Astrocyte of the hippocampus (primary cell): ENCODE data around the gene SRPRA.
"Not testable (repeated sequence)": the region's sequence is repeated elsewhere in the genome, so short reads cannot be mapped to it uniquely, and the experiment has no call there.

Experiments used
- DNase-seq: peaks from one replicate; pipeline ENCODE4 v3.0.0; 2011; ENCODE audit warnings: low read depth, low spot score

SRPRA gene

DNA sequence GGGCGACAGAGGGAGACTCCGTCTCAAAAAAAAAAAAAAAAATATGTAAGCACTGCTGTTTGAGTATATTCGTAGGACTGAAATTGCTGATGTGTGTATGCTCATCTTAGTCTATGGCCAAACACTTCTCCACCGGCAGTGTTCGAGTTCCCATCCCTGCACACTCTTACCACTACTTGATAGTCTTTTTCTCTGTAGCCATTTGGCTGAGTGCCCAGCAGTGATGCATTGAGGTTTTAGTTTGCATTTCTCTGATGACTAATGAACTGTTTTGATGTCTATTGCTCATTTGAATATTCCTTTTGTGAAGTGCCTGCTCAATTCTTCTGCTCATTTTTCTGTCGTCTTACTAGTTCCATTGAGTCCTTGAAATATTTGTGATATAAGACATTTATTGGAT lies 16.1 kb upstream of the SRPRA start:
- peak; percentile 96 for DNase-seq

DNA sequence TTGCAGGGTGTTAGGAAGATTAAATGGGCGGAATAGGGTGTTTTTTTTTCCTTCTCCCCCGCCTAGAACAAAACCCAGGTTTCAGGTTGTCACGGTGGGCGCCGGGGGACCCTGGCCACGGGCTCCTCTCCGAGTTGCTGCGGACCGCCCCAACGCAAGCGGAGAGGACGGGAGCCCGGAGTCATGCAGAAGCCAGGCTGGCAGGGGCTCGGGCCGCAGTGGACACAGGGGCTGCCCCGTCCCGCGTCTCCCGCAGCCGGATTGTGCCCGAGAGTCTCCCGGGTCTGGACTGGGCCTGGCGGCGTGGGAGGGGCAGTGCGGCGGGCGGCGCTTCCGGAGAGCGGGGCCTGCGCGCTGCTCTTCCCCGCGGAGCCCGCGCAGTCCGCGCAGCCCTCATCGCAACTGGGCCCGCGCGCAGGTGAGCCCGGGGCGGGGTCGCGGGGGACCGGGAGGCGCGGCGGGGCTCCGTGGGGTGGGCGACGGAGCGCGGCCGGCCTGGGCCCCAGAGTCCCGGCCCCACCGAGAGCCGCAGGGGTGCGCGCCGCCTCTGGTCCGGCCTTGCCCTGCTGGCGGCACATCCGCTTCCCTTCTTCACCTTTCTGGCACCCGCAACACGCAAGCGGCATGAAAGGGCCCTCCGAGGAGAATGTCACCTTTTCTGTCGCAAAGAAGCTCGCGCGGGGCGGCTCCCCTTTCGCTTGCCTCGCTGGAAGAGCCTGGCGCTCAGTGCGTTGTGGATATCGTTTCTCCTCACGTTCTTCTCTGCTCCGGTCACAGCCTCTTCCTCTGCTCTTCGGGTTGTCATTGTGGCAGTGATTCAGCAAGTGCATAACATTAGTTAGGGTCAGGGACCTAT lies 14.3 kb upstream of the SRPRA start, which contains the start of gene TIRAP:
Gene TIRAP, plus strand, starts transcription at position 358 of the 856 bp plus-strand sequence. CDS start 7,802 bp downstream, outside the sequence.
- peak; percentile 78 for DNase-seq

DNA sequence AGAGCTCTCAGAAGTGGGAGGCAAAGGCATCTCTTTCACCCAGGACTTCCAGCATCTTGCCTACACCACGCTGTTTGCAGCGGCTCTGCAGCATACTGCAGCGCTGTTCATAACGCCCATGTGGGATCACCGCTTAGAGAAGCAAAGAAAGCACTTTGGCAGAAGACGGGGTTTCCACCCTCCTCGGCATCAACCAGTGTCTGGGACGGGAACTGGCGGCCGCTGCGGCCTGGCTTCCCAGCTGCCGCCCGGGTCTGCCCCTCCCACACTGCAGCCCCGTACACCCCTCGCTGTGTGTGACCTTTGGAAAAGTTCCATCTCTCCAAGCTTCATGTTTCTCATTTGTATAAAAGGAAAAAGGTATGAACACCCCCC lies 13.7 kb upstream of the SRPRA start:
- DNase-seq: peak; percentile 66

DNA sequence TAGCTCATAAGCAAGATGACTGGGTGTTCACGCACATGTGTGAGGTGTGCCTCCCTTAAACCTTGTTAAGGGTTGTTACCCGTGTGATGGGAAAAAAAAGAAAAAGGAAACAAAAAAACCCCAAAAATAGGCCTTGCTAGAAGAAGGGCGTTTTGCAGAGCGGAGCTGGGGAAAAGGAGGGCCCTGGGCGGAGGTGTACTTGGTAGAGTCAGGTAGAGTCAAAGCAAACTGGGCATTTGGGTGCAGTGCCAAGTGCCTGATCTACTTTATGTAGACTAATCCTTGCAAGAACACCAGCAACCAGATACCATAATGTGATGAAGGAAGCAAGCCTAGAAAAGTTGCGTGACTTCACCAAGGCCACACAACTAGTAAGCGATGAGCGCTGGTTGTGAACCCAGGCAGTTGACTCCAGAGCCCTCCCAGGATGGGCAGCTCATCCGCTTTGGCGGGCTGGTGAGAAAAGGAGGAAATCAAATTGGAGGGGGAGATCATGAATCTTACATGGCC lies 13.0 kb upstream of the SRPRA start:
- DNase-seq: no peak

DNA sequence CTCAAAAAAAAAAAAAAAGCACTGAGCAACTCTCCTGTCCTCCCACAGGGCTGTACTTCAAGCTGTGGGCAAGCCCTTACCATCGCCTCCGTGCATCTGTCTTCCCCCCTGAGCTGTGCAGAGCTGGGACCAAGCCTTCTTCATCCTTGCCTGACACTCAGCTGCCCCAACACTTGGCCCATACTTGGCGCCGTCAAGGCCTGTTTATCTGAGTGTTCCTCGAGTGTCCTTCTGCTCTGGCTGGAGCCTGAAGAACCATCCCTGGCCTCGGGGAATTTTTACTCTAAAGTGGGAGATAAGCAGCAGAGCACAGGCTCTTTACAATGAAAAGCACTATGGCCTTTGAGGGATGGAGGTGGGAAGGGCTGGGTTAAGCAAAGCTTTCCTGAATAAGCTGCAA lies 12.6 kb upstream of the SRPRA start:
- no peak for DNase-seq

DNA sequence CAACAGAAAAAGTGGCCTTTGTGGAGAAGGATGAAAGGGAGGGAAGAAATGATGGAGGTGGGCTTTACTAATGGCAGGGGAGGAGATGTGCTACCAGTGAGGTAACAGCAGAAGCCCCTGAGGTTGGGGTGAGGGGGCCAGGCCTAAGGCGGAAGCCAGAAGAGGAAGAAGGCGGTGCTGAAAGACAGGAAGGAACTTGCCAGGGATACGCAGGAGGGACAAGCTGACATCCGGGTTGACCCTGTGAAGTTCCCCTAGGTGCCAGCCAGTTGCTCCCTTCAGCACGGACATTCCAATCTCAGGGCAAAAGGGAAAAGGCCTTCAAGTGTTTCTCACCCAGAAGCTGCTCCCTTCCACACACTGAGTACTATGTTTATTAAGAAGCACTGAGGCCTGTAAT lies 11.9 kb upstream of the SRPRA start:
- DNase-seq: no peak

DNA sequence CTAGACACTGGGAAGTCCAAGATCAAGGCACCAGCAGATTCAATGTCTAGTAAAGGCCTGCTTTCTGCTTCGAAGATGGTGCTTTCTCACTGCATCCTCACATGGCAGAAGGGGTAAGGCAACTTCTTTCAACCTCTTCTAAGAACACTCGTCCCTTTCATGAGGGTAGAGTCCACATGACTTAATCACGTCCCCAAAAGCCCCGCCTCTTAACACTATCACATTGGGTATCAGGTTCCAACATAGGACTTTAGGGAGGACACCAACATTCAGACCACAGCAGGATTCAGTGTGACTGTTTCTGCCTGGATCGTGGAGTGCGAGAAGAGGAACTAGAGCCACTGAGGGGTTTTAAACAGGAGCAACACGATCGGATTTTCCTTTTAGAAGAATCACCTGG lies 10.5 kb upstream of the SRPRA start:
- no peak for DNase-seq

DNA sequence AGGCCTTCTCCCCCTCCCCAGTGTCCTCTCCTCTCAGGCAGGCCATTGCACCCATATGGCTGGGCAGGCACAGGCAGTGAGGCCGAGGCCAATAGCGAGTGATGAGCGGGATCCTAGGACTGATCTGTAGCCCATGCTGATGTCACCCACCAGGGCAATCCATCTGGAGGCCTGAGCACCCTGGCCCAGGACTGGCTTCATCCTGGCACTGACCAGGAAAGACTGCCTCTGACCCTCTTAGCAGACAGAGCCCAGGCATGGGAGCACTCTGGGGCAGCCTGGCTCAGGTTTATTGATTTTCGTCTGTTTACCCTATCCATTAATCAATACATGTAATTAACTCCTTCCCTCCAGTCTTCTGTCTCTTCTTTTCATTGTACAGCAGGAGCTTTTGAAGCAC lies 9.1 kb upstream of the SRPRA start:
- DNase-seq: no peak

DNA sequence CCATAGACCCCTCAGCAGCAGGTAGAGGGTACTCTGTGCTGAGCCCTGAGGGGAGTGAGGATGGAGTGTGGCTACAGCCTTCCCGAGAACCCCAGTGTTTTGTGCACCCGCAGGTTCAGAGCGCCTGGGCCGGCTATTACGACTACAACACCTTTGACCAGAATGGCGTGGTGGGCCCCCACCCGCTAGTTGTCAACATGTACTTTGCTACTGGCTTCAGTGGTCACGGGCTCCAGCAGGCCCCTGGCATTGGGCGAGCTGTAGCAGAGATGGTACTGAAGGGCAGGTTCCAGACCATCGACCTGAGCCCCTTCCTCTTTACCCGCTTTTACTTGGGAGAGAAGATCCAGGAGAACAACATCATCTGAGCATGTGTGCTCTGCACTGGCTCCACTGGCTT lies 8.6 kb upstream of the SRPRA start:
- DNase-seq: no peak

DNA sequence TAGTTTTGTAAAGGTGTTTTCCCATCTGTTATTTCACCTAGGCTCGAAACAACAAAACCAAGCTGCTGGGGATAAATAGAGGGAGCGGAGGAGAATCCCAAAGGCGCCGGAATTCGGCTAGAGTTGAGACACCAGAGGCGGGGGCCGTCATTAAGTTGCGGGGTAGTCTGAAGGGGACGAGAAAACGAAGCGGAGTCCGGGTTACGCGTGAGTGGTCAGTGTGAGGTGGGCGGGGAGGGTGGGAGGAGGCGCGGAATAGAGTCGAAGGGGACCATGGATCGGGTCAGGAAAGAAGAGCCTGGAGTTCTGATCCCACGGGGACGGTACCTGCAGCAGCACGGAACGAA lies 361 bp downstream of the SRPRA start:
- DNase-seq: no peak

DNA sequence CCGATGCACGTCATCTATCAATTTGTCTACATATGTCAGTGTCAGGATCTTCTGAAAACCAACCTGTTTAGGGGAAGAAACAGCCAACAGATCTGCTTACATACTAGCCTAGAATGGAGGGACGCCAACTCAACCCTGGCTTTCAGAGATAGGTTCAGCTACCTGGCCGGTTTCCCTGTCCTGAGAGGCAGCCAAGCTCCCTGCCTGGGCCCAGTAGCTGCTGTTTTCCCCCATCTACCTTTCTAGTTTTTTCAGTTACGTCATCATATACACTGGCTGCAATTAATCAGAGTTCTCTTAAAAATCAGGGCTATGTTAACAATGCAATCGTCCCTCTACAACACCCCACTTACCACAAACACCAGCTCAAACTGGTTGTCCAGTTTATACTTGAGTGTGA lies 1.0 kb downstream of the SRPRA start:
- DNase-seq: no peak

DNA sequence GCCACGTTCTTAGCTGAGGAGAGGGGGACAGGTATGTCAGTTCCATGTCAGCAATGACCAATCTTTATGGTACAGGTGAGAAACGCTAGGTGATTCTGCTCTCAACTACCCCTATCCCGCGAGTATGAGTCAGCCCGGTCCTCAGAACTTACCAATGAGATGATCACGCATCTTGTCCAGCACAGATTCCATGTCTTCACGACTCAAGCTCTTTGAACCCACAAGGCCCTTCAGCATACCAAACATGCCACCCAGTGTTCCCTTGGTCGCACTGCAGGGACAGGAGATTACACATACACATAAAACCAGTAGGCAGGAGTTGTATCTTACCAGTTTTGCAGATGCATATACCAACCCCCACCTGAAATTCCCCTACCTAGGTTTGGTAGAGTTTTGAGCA lies 2.9 kb downstream of the SRPRA start:
- DNase-seq: peak; percentile 25

DNA sequence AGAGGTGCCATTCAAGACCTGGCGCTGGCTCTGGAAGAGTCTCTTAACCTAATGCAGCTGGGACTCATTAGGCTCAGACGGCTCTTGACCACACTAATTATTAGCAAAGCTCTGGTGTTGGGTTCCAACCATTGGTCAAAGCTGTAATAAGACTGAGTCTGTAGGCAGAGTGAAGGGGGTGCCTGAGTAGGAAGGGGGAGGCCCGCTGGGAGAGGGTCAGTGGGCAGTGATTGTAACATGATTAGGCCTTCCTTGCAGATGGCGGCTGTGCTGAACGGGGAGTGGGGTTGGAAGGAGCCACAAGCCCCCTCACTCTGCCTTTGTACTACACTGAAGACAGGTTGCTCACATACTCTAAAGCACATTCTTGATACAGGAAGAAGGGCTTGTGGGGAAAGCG lies 5.2 kb downstream of the SRPRA start:
- DNase-seq: no peak

DNA sequence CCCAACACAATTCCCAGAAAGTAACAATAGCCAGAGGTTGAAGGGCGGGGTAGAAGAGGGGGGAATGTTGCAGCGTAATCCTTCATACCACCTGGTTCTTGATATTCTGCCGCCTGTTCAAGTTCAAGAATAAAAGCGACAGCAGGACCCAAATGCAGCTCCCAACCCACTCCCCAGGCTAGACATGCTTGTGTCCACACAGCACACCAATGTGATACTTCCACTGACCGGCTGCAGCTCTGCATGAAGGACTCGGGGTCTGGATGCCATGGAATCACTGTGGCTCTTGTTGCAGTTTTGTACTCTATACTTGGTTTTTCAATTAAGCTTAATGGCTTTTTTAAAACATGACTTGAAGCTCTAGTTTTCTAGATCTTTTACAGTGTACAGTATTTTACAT lies 6.5 kb downstream of the SRPRA start:
- DNase-seq: no peak

DNA sequence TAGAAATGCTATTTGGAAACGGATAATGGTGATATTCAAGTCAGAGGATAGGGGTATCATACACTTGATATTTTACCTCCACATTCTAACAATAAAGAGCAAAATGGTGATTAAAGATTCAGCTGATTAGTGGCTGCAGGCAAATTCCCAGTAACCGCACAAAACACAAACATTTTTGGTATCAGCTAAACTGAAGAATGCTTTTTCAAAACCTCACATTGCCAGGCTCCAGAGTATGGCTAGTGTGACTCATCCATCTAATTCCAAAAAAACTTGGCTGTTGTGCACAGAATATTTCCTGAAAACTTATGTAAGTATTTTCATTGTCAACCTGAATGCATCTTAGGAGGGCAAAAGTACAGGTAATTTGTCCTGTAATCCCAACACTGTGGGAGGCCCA lies 10.9 kb downstream of the SRPRA start:
- peak; percentile 78 for DNase-seq

DNA sequence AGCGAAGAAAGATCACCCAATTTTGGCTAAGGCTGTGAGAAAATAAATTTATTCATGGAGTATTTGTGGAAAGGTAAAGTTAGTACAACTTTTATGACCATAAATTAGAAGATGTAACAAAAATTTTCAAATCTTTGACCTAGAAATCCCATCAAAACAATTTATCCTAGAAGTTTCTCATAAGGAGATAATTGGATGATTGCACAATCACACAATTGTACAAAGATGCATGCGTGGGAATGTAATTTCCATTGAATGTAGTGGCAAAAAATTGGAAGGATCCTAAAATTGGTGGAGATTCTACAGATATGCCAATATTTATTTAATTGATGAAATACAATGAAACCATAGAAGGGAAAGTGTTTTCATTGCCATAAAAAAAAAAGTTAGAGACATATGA lies 11.6 kb downstream of the SRPRA start:
- DNase-seq: no peak

DNA sequence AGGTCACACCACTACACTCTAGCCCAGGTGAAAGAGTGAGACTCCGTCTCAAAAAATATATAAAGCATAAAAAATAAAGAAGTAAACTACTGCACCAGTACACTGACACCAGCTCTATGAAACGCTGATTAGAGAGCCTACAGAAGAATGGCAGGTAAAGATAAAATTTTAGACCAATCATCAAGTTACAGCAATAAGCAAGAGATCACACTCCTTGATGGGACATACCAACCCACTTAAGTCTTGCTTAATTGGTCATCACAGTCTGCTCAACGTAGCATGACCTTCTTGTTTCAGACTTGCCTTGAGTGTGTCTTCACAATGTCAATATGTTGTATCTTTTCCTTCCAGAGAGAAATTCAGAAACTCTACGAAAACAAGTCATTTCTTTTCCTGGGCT lies 12.5 kb downstream of the SRPRA start:
- DNase-seq: no peak

DNA sequence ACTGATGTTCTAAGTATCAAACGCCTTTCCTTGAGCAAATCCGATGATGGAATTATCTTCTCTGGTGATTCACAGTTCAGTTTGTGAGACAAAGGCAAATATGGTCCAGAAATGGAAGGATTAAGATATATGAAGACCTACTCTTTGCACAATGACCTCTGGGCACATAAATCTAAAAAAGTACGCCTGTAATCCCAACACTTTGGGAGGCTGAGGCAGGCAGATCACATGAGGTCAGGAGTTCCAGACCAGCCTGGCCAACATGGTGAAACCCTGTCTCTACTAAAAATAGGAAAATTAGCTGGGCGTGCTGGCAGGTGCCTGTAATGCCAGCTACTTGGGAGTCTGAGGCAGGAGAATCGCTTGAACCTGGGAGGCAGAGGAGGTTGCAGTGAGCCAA lies 13.2 kb downstream of the SRPRA start:
- DNase-seq: not testable (repeated sequence)

DNA sequence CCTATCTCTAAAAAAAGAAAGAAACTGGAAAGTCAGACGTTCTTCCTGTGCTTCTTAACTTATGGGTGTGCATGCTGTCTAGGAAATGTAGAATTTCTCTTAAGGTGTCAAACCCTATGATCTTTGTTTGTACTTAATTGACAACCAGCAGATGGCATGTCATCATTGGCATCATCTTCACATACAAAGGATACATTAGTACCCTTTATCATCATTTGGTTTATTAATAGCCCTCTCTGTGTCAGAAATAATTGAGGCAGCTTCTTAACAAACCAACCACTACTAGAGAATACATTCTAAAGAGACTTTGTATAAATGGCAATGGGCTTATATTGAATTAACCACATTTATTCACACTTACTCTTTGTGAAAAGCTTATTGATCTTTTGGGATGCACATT lies 13.9 kb downstream of the SRPRA start:
- DNase-seq: no peak

DNA sequence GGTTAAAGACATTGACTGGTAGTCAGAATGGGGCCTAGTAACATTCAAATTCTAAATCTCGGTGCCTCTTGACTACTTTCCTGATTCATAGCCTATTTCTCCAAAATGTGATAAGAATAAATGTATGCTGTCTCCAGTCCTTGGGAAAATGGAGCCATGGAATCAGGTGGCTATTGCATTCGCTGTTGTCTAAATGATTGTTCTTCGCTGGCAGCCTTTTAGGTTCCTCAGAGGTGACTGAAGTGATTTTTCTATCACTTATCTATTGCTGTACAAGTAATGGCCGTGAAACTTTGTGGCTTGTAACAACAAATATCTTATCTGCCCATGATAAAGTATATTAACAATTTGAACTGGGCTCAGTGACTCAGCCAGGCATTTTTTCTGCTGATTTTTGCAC lies 15.4 kb downstream of the SRPRA start:
- DNase-seq: no peak

DNA sequence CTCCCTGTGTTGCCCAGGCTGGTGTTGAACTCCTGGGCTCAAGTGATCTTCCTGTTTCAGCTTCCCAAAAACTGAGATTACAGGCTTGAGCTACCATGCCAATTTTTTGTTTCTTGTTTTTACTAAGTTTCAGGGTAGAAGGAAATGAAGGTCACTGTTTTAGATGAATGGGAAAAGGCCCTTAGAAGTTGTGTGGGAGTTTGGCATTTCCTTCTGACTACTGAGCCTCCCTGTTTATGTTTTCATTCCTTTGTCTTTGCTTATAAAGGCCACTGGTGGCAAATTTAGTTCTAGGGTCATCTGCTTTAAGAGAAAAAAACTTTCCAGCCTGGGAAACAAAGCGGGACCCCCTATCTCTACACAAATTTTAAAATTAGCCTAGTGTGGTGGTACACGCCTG lies 22.1 kb downstream of the SRPRA start:
- DNase-seq: no peak

DNA sequence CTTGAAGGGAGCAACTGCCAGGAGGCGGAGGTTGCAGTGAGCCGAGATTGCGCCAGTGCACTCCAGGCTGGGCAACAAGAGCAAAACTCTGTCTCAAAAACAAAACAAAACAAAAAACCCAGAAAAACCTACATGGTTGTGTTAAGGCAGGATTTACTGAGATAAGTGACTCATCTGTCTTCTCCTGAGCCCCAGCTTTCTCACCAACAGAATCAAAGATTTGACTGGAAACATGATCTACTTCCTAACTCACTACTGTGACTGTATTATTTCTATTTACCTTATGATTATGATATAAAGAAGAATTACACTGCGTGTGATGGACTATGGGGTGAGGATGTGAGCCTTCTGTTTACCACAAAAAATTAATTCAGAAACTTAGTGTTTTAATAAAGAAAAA lies 35.3 kb downstream of the SRPRA start:
- DNase-seq: no peak

DNA sequence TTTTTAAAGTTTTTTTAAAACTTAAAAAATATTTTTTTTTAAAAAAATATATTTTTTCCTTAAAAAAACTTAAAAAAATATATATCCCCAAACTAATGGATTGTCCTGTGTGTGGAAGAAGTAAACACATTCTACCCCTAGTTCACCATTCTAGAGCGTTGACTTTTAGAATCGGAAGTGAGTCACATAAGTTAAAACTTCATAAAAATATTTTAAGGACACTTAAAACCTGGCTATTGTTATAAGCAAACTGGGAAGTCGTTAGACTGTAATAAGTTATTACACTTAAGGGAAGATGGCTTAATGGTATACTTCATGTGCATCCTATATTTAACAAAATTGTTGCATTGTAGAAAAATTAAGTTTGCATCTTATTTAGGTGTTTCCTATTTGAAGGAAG lies 36.0 kb downstream of the SRPRA start:
- no peak for DNase-seq
